ENCODE data around the gene MVD. TPM values are rescaled to one million over a fixed set of nuclear protein-coding genes. Genes with fewer than 3 reads are reported as not detected.

The MVD gene
- total and polyA plus RNA-seq, 10 of the 15 experiments (the other 5 are each of a cell fraction or from before 2014, with no cell fraction given): 5.0 to 147 (median 65.0) TPM

- CTCF ChIA-PET: interaction anchor here (1.1 to 2.0 kb wide), 5 partner anchors 13 to 50 kb away, joined by 3 to 7 read pairs (median 4); no protein-coding TSS in a partner anchor
- POLR2A ChIA-PET: interaction anchor here (0.8 to 1.5 kb wide), 3 partner anchors 10 to 16 kb away, joined by 3 to 4 read pairs (median 4); no protein-coding TSS in a partner anchor
- Histone ChIP-seq H2AFZ (ENCODE audit: control insufficient read depth, low read depth, low read length) (no peak overlapping the region), H3K36me3 (ENCODE audit: control insufficient read depth in 2 of 2, insufficient read depth in 2 of 2, low read length in 1 of 2) (no peaks in the 10 kb centered on the region), H3K27me3 (replicated peaks in 1 of 2; ENCODE audit: control insufficient read depth in 2 of 2, insufficient read depth in 2 of 2, low read length in 1 of 2) (no peaks in the 10 kb centered on the region; a peak in 1 of 4 replicates), H3K9me3 (replicated peaks; ENCODE audit: control insufficient read depth, insufficient read depth, low read length) (no peaks in the 10 kb centered on the region), H3K79me2 (ENCODE audit: control insufficient read depth, insufficient read depth, low read length) (no peaks in the 10 kb centered on the region), H3K4me1 (ENCODE audit: control insufficient read depth, insufficient read depth, low read length) (peaks cover 32% of the 10 kb centered on the region), H3K9ac (ENCODE audit: control insufficient read depth, insufficient read depth, low read length) (no peak overlapping the region), H3K4me2 (ENCODE audit: control insufficient read depth, insufficient read depth) (no peak overlapping the region), H3K4me3 (no peak overlapping the region), H3K27ac (ENCODE audit: control insufficient read depth, insufficient read depth) (no peak overlapping the region), H4K20me1 (ENCODE audit: control insufficient read depth, insufficient read depth) (no peaks in the 10 kb centered on the region)
- BruUV-seq (replicated peaks): no TSS peak
- FAIRE-seq: no peak
- in situ Hi-C loops (cut with MboI): no loop called here
- RAD21 ChIA-PET (ENCODE audit: unreplicated experiment): no interaction called here
- intact Hi-C loops (cut with micrococcal nuclease; ENCODE audit: unreplicated experiment): no loop called here
- TF ChIP-seq BCLAF1 (IDR thresholded peaks at IDR 0.05) (no peak), NKRF (conservative IDR thresholded peaks at IDR 0.05) (no peak), YBX1 (IDR thresholded peaks at IDR 0.05) (no peak), EP300 (IDR thresholded peaks at IDR 0.05; ENCODE audit: borderline replicate concordance in 1 of 2, control insufficient read depth in 1 of 2, low read depth in 2 of 2, low read length in 2 of 2) (no peak), KAT2A (conservative IDR thresholded peaks at IDR 0.05; ENCODE audit: control insufficient read depth, low read depth, low read length) (no peak), CBX3 (IDR thresholded peaks at IDR 0.05; ENCODE audit: borderline replicate concordance, low read depth) (no peak), USF1 (IDR thresholded peaks at IDR 0.05; ENCODE audit: borderline replicate concordance, extremely low read length, insufficient read depth, low read depth, low read length) (no peak), PAX8 (IDR thresholded peaks at IDR 0.05) (no peak), HDGF (IDR thresholded peaks at IDR 0.05) (no peak), POLR2AphosphoS5 (IDR thresholded peaks at IDR 0.05; ENCODE audit: low read length) (no peak), HDAC6 (IDR thresholded peaks at IDR 0.05; ENCODE audit: unreplicated experiment) (no peak), MXI1 (IDR thresholded peaks at IDR 0.05; ENCODE audit: low read depth, low read length) (no peak), ZNF687 (IDR thresholded peaks at IDR 0.05) (no peak)
- SMC1A ChIA-PET (ENCODE audit: uncharacterized antibody, unreplicated experiment): interaction anchor here (0.6 to 1.3 kb wide), 3 partner anchors 13 to 811 kb away, joined by 3 to 7 read pairs (median 4); no protein-coding TSS in a partner anchor
- DNase-seq (ENCODE audit: low read depth, low spot score): no peak
- ATAC-seq: no peak
- 37% methylated on average over 3 of the region's 3 CpGs for WGBS (ENCODE audit: insufficient coverage, insufficient replicate concordance, low lambda C conversion rate, missing lambda C conversion rate)
Measured at GRCh38 chr16:88687676-88688012, 24.8 kb upstream of the MVD start.

Measured in GM12878 (cell line).